OCI-LY7 (cell line): ENCODE measurements around the gene FOSB. TPM values are rescaled to one million over a fixed set of nuclear protein-coding genes. Genes with fewer than 3 reads are reported as not detected.
A peak's percentile ranks its signal among the peaks of the same experiment; 100 is the strongest.

Experiments
- BruUV-seq: library from RNA; stranded (reverse); fragments of 400-500 nt; replicated peaks from 2 replicates; lab custom pipeline; 2021; lab: Mats Ljungman, UMichigan
- CTCF ChIA-PET: fragments of 300-600 bp; sonication (Branson Sonifier 250); formaldehyde crosslinking; loops from one replicate; lab custom pipeline; 2022; ENCODE audit warnings: antibody characterized with exemption; ENCODE audit not compliant: unreplicated experiment; lab: Charles Lee
- POLR2A ChIA-PET: fragments of 300-600 bp; sonication (Branson Sonifier 250); formaldehyde crosslinking; loops from one replicate; lab custom pipeline; 2022; ENCODE audit warnings: antibody characterized with exemption; lab: Charles Lee
- DNase-seq: peaks from one replicate; pipeline ENCODE4 v3.0.0-alpha.2; 2015; ENCODE audit warnings: low spot score
- H2AFZ ChIP-seq: fragments of 200-600 bp; sonication (generic), shearing (Covaris generic); 2 replicates; pipeline ENCODE4 v1.6.1; 2014; ENCODE audit warnings: mild to moderate bottlenecking, antibody characterized with exemption, low read length, moderate library complexity
- H3K27ac ChIP-seq: fragments of 200-600 bp; sonication (generic); 2 replicates; pipeline ENCODE4 v1.5.1; 2014; ENCODE audit warnings: mixed run types, low read depth, mild to moderate bottlenecking, moderate library complexity, low read length, inconsistent platforms; ENCODE audit not compliant: poor library complexity, severe bottlenecking
- H3K36me3 ChIP-seq: fragments of 200-600 bp; sonication (generic); 2 replicates; pipeline ENCODE4 v1.6.1; 2014; ENCODE audit warnings: mild to moderate bottlenecking, antibody characterized with exemption, low read length, moderate library complexity, mixed read lengths; ENCODE audit not compliant: insufficient read depth
- H3K4me1 ChIP-seq: fragments of 200-600 bp; sonication (generic); 2 replicates; pipeline ENCODE4 v1.5.1; 2014; ENCODE audit warnings: mild to moderate bottlenecking, low read length; ENCODE audit not compliant: insufficient read depth, poor library complexity, severe bottlenecking
- H3K4me2 ChIP-seq: fragments of 200-600 bp; sonication (generic); 2 replicates; pipeline ENCODE4 v1.6.1; 2014; ENCODE audit warnings: mild to moderate bottlenecking, low read length
- H3K4me3 ChIP-seq: fragments of 200-600 bp; sonication (generic); 2 replicates; pipeline ENCODE4 v1.5.1; 2014; ENCODE audit warnings: mild to moderate bottlenecking, low read depth, low read length; ENCODE audit not compliant: poor library complexity, severe bottlenecking
- H3K79me2 ChIP-seq: fragments of 200-600 bp; sonication (generic); 2 replicates; pipeline ENCODE4 v1.6.1; 2016; ENCODE audit warnings: low read depth, mild to moderate bottlenecking, low read length, moderate library complexity, mixed read lengths; ENCODE audit not compliant: insufficient read depth
- H3K9me2 ChIP-seq: fragments of 200-600 bp; sonication (generic); 2 replicates; pipeline ENCODE4 v1.6.1; 2016; ENCODE audit warnings: mild to moderate bottlenecking, low read length, mixed read lengths; ENCODE audit not compliant: insufficient read depth
- H3K9me3 ChIP-seq: fragments of 200-600 bp; sonication (generic); 2 replicates; pipeline ENCODE4 v1.6.1; 2014; ENCODE audit warnings: mild to moderate bottlenecking, mixed run types, low read length, mixed read lengths
- H4K20me1 ChIP-seq: fragments of 200-600 bp; sonication (generic); 2 replicates; pipeline ENCODE4 v1.6.1; 2014; ENCODE audit warnings: mild to moderate bottlenecking, antibody characterized with exemption, low read length, moderate library complexity, mixed read lengths; ENCODE audit not compliant: insufficient read depth
- EZH2phosphoT487 ChIP-seq: fragments of 200-600 bp; sonication (generic); IDR thresholded peaks from 2 replicates; pipeline ENCODE4 v1.6.1; 2018; ENCODE audit warnings: low read depth, borderline replicate concordance, mild to moderate bottlenecking, mixed run types, antibody characterized with exemption, low read length, moderate library complexity, mixed read lengths
- intact Hi-C: fragments of 100-400 bp; cut with micrococcal nuclease; formaldehyde crosslinking; loops from one replicate; pipeline ENCODE4 v1.10.0; 2022; ENCODE audit not compliant: unreplicated experiment
- total RNA-seq, 2 experiments: library from RNA; depleted of rRNA in 1 of 2; stranded (reverse); fragments of >200 nt in 1 of 2; shearing (Covaris generic) in 1 of 2; gene quantifications; 2 replicates each; pipeline ENCODE4 v1.2.3, GENCODE V29; 2014 to 2022
- TF ChIP-seq, protein P1 (sequence below): fragments of 200-600 bp; sonication (generic); conservative IDR thresholded peaks from 2 replicates; pipeline ENCODE4 v1.5.1; 2014; ENCODE audit warnings: mild to moderate bottlenecking, antibody characterized with exemption, low read length, moderate library complexity, mixed read lengths

Gene FOSB
- total RNA-seq, 2 experiments from 2014 or later, result 2.3 to 2.4 TPM

GRCh38 chr19:45505151-45505995 is 37.6 kb downstream of the FOSB start:
- Histone ChIP-seq H3K4me2 (peak overlapping the region; percentile 99), H3K4me3 (peak overlapping the region; percentile 92), H3K27ac (no peak overlapping the region)

DNA sequence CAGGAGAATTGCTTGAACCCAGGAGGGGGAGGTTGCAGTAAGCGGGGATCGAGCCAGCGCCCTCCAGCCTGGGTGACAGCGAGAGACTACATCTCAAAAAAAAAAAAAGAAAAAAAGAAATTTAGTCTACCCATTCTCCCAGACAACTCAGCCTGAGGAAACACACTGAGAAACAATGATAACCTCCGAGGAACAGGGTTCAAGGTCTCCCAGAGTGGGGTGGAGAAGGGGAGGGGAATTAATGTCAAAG is 38.1 kb downstream of the FOSB start:
- DNase-seq, result no peak
- intact Hi-C loops, result loop anchor here (5.0 kb wide), 2 partner anchors 51 to 136 kb away; no protein-coding TSS in a partner anchor
- H3K79me2 ChIP-seq, result peaks cover 18% of the 10 kb centered on the region
- CTCF ChIA-PET, result no interaction called here
- H3K4me1 ChIP-seq, result peaks cover 31% of the 10 kb centered on the region
- H3K4me2 ChIP-seq, result peak overlapping the region; percentile 99
- no peaks in the 10 kb centered on the region for H4K20me1 ChIP-seq
- POLR2A ChIA-PET, result no interaction called here
- peak overlapping the region; percentile 85 for H3K27ac ChIP-seq
- H3K4me3 ChIP-seq, result peak overlapping the region; percentile 92
- H3K9me2 ChIP-seq, result no peaks in the 10 kb centered on the region
- H2AFZ ChIP-seq, result peak overlapping the region; percentile 85
- TF ChIP-seq, protein P1, sequence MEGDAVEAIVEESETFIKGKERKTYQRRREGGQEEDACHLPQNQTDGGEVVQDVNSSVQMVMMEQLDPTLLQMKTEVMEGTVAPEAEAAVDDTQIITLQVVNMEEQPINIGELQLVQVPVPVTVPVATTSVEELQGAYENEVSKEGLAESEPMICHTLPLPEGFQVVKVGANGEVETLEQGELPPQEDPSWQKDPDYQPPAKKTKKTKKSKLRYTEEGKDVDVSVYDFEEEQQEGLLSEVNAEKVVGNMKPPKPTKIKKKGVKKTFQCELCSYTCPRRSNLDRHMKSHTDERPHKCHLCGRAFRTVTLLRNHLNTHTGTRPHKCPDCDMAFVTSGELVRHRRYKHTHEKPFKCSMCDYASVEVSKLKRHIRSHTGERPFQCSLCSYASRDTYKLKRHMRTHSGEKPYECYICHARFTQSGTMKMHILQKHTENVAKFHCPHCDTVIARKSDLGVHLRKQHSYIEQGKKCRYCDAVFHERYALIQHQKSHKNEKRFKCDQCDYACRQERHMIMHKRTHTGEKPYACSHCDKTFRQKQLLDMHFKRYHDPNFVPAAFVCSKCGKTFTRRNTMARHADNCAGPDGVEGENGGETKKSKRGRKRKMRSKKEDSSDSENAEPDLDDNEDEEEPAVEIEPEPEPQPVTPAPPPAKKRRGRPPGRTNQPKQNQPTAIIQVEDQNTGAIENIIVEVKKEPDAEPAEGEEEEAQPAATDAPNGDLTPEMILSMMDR, result no peak
- no peak for TF ChIP-seq EZH2phosphoT487
- H3K36me3 ChIP-seq, result no peaks in the 10 kb centered on the region
- no TSS peak for BruUV-seq
- H3K9me3 ChIP-seq, result no peaks in the 10 kb centered on the region

More at GRCh38 chr19:45505151-45505995, 37.6 kb downstream of the FOSB start:
- TF ChIP-seq, protein P1, result no peak
- TF ChIP-seq EZH2phosphoT487, result no peak
- Histone ChIP-seq H3K9me3 (no peaks in the 10 kb centered on the region), H2AFZ (no peak overlapping the region; the same call in 1 of the 2 replicates), H3K79me2 (peaks cover 18% of the 10 kb centered on the region), H4K20me1 (no peaks in the 10 kb centered on the region), H3K9me2 (no peaks in the 10 kb centered on the region), H3K4me1 (peaks cover 31% of the 10 kb centered on the region), H3K36me3 (no peaks in the 10 kb centered on the region)
- no peak for DNase-seq
- ChIA-PET CTCF (interaction anchor here (0.7 kb wide), 1 partner anchor 20 kb away, joined by 3 read pairs; no protein-coding TSS in a partner anchor), POLR2A (interaction anchor here (0.5 to 0.6 kb wide), 2 partner anchors 50 to 122 kb away, joined by 3 read pairs; no protein-coding TSS in a partner anchor)
- intact Hi-C loops, result loop anchor here (5.0 kb wide), 2 partner anchors 52 to 137 kb away; no protein-coding TSS in a partner anchor
- no TSS peak for BruUV-seq
